GM12872 (cell line): ENCODE data around the gene UBE2N.

Experiments
- TF ChIP-seq, protein P1 (sequence below): IDR thresholded peaks from 3 replicates; pipeline ENCODE4 v1.5.1; 2011; ENCODE audit warnings: low read depth, mild to moderate bottlenecking, low read length, moderate library complexity; ENCODE audit not compliant: insufficient read depth

UBE2N gene

DNA sequence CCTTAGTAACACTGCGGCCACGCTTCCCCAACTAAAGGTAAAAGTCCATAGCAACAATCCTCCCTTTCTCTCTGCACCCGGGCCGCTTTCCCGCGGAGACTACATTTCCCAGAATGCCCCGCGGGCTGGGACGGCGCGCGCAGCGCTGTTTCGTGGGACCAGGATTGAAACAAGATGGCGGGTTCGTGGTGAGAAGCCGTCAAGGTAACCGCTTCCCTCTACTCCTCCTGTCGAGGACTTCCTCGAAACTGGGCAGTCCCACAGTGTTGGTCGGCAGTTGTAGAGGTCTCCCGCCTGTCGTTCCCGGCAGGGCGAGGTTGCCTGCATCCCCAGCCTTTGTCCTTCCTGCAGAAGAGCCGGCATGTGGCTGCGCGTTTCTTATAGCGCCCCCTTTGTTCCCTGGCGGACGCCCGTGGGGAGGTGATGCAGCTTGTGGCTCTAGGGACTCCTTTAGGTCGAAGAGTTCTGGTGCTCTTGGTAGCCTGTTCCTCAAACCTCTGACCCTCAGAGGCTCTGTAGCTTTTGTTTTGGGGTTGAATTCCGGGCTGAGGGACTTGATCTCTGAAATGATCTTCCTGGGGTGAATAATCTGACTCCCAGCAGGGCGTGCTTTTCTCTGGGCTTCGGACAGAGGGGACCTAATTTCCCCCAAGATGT lies 25.7 kb upstream of the UBE2N start, which contains the start of gene MRPL42:
Gene MRPL42 (plus strand): TSS at position 164 of the 657 bp plus-strand sequence. CDS start 1,772 bp downstream, outside the sequence.
- TF ChIP-seq, protein P1, sequence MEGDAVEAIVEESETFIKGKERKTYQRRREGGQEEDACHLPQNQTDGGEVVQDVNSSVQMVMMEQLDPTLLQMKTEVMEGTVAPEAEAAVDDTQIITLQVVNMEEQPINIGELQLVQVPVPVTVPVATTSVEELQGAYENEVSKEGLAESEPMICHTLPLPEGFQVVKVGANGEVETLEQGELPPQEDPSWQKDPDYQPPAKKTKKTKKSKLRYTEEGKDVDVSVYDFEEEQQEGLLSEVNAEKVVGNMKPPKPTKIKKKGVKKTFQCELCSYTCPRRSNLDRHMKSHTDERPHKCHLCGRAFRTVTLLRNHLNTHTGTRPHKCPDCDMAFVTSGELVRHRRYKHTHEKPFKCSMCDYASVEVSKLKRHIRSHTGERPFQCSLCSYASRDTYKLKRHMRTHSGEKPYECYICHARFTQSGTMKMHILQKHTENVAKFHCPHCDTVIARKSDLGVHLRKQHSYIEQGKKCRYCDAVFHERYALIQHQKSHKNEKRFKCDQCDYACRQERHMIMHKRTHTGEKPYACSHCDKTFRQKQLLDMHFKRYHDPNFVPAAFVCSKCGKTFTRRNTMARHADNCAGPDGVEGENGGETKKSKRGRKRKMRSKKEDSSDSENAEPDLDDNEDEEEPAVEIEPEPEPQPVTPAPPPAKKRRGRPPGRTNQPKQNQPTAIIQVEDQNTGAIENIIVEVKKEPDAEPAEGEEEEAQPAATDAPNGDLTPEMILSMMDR, result peak; percentile 87

DNA sequence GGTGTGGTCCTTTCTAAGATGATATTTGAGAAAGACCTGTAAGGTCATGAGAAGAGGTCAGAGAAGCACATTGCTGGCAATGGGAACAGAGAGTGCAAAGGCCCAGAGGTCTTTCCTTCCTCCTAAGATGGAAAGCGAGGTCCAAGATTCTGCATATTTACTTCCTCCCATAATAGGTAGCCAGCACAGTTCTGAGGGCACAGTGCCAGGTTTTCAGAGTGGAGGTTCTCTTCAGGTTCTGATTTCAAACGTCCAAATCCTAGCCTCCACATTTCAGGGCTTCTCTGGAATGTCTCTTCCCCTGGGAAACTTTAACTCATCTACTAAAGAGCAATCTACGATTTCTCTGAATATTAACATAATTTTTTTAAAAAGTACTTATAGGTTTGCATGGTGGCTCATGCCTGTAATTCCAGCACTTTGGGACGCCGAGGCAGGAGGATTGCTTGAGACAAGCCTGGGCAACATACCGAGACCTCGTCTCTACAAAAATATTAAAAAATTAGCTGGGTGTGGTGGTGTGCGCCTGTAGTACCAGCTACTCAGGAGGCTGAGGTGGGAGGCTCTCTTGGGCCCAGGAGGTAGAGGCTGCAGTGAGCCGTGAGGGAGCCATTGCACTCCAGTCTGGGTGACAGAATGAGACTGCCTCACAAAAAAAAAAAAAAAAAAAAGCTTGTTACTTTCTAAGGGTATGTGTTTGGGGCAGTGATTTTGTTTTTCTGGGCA lies 25.0 kb upstream of the UBE2N start:
- TF ChIP-seq, protein P1, result no peak

DNA sequence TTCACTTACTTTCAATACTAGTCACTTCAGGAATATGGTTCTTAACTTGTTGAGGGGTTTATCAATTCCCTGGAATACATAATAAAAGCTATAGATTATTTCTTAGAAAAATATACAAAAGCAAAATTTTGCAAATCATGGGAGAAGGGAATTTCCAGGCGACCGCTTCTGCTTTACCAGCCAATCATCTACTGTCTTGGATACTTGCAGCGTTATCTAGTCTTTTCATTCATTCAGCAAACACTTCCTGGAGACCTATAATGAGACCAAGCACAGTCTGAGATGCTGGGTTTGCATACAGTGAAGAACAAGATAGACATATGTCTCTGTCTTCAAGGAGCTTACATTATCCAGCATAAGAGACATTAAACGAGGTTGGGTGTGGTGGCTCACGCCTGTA lies 24.1 kb upstream of the UBE2N start:
- TF ChIP-seq, protein P1, result no peak

DNA sequence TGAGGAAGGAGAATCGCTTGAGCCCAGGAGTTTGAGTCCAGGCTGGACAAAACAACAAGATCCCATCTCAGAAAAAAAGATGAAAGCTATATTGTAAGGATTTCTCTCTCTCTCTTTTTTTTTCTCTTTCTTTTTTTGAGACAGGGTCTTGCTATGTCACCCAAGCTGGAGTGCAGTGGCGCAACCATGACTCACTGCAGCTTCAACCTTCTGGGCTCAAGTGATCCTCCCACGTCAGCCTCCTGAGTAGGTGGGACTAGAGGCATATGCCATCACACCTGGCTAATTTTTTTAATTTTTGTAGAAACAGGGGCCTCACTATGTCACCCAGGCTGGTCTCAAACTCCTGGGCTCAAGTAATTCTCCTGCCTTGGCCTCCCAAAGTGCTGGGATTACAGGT lies 19.8 kb upstream of the UBE2N start:
- TF ChIP-seq, protein P1, result no peak

DNA sequence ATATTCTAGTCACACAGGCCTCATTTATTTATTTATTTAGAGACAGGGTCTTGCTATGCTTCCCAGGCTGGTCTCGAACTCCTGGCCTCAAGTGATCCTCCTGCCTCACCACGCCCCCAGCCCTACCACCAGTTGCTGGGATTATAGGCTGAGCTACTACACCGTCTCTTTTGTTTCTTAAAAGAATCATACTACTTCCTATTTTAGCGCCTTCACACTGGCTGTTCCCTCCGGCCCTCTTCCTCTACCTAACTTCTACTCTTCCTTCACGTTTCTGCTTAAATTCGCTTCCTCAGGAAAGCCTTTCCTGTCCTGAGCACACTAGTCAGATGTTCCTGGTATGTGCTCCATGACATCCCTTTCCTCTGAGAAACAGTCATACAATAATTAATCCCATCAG lies 19.2 kb upstream of the UBE2N start:
- TF ChIP-seq, protein P1, result no peak

- TF ChIP-seq, protein P1, result no peak
These were observed 18.3 kb upstream of the UBE2N start for GRCh38 chr12:93460003-93460402.

DNA sequence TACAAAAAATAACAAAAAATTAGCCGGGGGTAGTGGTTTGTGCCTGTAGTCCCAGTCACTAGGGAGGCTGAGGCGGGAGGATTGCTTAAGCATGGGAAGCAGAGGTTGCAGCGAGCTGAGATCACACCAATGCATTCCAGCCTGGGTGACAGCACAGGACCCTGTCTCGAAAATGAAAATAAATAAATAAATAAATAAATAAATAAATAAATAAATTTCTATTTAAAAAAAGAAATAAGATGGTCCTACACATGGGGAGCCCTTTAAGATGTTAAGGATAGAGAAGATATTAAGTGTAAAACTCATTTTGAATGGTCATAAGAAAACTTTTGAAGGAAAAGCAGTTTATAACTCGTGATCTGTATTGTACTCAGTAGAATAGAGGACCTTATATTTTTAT lies 17.4 kb upstream of the UBE2N start:
- TF ChIP-seq, protein P1, result no peak
